ENCODE data around the gene SSMEM1.
"Not testable (repeated sequence)": the region's sequence is repeated elsewhere in the genome, so short reads cannot be mapped to it uniquely, and the experiment has no call there.

The SSMEM1 gene

DNA sequence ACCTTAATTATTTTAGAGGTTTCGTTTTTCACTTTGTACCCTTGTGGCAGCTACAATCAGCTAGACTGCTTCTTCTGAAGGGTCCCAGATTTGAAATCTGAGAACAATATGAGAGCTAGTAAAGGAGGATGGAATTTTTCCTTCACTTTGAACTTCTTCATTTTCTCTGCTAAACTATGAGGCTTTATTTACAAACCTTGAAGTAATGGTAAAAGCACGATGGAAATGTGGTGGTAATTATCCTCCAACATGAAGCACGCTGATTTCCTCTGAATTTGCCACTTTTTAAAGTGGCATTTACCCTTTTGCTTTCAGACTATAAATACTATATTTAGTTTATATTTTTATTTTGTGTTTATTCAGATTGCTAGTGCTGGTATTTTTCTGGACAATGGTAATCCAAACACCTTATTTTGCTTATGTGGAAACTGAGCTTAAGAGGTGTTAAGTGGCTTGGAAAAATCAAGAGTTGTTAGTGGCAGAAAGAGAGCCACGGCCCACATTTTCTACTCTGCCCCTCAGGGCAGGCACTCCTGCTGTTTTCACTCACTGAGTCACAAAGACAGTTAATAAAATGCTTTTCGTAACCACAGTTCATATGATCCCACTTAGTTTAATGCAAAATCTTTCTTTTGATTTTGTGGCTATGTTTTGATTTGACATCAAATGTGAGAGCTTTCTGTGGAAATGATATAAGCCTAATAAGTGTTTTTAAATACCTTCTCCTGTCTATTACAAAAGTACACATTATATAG, 2.7 kb downstream of the SSMEM1 start:
- FAIRE-seq: no peak
- no peak for DNase-seq (ENCODE audit: insufficient read length, low spot score)

DNA sequence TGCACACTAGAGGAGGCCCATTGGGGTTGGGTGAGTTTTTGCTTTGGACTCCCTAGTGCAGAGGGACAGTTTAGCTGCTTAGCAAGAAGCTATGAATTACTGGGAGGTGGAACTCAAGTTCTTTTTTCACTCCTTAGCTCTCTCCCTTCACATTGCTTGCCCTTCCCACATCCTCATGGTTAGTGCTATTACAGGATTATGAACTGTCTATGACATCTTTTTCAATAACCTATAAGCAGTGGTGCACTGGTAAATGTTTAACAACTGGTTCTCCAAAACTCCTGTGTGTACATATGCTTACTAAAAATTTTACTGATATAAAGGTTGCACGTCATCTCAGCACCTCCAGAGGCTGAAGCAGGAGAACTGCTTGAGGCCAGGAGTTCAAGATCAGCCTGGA, 6.2 kb downstream of the SSMEM1 start:
- DNase-seq (ENCODE audit: insufficient read length, low spot score) (no peak), FAIRE-seq (no peak)

DNA sequence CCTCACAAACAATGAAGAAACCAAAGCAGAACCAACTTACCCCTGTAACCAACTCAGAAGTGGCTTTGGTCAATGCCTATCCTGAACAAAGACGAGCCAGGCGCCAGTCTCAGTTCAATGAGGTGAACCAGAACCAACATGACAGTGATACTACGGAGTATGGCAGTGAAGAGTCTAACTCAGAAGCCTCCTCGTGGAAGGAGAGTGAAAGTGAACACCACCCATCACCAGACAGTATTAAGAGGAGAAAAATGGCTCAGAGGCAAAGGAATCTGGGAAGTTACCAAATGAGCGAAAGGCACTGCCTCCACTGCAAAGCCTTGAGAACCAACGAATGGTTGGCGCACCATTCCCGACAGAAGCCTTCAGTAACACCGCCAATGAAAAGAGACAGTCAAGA, 8.4 kb downstream of the SSMEM1 start:
- FAIRE-seq (no peak), DNase-seq (ENCODE audit: insufficient read length, low spot score) (no peak)

DNA sequence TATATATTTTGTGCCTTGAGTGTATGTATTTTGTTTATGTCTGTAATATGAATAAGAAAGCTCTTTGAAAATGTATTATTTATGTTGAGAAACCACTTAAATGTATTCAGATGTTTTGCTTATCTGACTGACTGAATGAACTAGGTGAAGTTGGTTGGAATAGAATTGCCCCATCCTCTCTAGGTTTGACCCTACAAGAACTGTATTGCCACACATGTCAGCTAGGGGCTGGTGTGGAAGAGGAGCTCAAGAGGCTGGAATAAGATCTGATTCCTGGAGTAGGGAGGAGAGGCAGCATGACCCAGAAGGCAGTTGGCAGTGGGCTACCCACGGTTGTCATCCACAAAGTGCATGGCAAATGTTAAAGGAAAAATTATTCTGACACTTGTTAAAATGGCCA, 9.1 kb downstream of the SSMEM1 start:
- FAIRE-seq (no peak), DNase-seq (ENCODE audit: insufficient read length, low spot score) (no peak)

DNA sequence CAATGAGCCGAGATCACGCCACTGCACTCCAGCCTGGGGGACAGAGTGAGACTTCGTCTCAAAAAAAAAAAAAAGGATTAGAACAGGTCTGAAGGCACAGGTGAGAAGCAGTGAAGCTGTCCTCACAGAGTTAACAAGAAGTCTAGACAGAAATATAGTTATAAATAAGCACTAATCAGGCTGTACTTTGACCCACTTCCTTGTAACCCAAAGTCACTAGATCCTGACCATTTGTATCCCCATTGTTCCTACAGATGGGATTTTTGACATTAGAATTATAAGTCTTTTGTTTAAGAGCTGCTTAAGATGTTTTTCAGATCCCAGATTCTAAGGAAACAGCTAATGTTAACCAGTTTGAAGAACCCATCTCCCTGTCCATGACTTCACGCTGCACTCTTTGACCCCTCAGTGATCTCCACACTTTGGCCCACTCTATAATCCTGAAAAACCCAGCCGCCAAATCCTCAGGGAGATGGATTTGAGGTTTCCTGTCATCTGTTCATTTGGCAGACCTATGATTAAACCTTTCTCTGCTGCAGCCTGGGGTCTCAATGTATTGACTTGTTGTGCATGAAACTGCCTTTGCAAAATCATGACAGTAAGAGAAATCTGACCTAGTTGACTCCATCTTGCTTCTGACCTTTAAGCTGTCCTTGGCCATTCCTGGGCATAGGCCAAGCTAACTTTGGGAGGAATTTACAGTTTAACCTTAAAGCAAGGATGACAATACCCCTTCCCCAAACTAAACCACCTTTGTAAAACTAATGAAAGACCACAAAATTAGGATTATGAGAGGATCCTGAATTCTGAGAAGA, 11.4 kb downstream of the SSMEM1 start:
- FAIRE-seq (no peak), DNase-seq (ENCODE audit: insufficient read length, low spot score) (no peak)

DNA sequence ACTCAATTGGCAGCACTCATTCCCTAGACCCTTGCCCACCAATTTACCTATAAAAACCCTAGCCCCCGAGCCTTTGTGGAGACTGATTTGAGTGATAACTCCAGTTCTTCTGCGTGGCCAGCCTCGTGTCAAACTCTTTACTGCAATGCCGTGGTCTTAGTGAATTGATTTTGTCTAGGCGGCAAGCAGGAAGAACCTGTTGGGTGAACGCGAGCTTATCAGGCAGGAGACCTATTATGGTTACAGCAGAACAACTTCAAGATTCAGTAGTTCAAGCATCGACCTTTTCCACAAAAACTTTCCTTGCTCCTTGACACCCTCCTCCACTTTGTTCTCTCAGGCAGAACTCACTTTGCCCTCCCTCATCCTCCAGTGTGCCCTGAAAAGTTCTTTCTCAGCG, 12.2 kb downstream of the SSMEM1 start:
- FAIRE-seq (no peak), DNase-seq (ENCODE audit: insufficient read length, low spot score) (no peak)

DNA sequence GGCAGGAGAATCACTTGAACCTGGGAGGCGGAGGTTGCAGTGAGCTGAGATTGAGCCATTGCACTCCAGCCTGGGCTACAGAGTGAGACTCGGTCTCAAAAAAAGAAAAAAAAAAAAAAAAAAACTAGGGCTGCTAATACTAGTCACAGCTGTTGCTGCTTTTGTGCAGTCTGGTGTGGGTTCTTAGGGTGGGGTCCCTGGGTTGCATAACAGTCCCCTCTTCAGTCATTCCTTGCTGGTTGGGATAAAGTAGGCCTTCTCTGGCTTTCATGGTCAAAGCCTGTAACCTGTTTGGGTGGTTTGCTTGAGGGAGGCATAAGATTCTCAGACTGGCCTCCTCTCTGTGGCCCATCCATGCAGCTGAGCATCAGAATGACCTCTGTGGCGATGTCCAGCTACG, 14.1 kb downstream of the SSMEM1 start:
- DNase-seq (ENCODE audit: insufficient read length, low spot score) (no peak), FAIRE-seq (no peak)

DNA sequence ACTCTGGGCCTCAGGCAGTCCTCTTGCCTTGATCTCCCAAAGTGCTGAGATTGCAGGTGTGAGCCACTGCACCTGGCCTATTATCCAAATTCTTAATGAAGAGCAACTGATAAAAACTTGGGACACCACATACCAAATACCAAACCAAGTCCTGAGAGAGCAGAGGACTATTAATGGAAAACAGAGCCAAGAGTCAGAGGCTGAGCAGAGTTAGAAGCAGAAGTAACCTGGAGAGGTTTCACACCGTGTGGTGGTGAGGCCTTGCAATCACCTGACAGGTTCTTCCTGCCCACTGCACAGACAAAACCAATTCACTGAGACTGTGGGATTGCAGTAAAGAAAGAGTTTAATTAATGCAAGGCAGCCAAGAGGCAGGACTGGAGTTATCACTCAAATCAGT, 16.0 kb downstream of the SSMEM1 start:
- no peak for DNase-seq (ENCODE audit: insufficient read length, low spot score)
- FAIRE-seq: no peak

DNA sequence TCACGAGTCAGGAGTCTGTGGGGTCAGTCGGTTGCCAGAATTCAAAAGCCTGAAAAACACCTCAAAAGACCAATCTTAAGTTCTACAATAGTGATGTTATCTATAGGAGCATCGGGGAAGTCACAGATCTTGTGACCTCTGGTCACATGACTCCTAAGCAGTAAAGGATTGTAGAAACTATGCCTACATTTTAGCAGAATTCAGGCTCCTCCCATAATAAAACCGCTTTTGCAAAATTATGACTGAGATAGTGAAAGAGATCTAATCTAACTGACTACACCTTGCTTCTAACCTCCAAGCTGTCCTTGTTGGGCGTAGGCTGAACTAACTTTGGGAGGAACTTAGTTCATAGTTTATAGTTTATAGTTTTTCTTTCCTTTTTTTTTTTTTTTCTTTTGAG, 16.6 kb downstream of the SSMEM1 start:
- FAIRE-seq (no peak), DNase-seq (ENCODE audit: insufficient read length, low spot score) (no peak)

DNA sequence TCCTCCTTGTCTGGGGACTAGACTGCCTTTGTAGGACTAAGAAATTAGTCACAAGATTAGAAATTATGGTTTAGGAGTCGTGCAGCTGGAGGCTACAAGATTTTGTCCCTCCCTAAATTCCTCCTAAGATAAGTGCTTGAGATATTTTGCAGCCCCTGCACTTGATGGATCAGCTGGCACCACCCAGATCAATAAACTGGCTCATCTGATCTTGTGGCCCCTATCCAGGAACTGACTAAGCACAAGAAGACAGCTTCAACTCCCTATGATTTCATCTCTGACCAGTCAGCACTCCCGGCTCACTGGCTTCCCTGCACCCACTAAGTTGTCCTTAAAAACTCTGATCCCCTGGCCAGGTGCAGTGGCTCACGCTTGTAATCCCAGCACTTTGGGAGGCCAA, 17.3 kb downstream of the SSMEM1 start:
- not testable (repeated sequence) for FAIRE-seq; DNase-seq (ENCODE audit: insufficient read length, low spot score)

DNA sequence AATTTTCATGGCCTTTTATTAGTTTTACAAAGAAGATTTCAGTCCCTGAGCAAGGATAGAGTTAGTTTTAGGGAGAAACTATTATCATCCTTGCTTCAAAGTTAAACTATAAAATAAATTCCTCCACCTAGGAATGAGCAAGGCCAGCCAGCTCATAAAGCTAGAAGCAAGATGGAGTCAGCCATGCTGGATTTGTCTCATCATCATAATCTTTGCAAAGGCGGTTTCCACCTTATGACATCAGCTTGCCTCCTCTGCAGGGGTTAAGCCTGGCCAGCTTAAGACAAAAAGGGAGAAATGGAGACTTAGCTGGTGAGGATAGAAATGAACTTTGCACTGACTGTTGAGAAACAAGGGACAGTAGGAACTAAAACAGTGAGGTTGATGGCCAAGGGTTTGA, 18.7 kb downstream of the SSMEM1 start:
- DNase-seq (ENCODE audit: insufficient read length, low spot score) (no peak), FAIRE-seq (no peak)

DNA sequence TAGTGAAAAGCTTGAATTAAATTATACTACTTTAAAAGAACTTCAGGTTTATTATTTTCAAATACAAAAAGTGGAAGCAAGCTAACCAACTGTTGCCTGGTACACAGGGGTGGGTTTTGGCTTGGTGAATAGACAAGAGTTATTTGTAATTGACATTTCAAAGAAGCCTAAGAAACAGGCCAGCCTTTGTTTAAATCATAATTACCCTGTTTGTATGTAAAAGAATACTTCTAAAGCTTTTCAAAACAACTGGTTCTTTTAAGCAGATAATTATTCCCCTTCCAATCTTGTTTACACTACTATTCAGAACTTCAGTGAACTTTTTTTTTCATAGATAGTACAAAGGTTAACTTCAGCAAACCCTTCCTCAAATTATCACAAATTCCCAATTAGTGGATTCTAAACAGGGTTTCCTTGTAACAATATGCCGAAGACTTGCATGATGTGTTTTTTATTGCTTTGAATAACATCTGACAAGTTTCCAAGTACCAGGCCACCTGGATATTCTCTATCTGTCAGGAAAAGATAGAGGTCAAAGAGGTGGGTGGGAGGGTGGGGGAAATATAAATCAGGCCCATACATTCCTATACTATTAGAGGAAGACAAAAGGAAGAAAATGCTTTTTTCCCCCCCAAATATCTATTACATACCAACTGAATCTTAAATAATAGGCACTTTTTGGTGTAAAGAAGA, 20.4 kb downstream of the SSMEM1 start:
- DNase-seq (ENCODE audit: insufficient read length, low spot score): no peak
- no peak for FAIRE-seq

DNA sequence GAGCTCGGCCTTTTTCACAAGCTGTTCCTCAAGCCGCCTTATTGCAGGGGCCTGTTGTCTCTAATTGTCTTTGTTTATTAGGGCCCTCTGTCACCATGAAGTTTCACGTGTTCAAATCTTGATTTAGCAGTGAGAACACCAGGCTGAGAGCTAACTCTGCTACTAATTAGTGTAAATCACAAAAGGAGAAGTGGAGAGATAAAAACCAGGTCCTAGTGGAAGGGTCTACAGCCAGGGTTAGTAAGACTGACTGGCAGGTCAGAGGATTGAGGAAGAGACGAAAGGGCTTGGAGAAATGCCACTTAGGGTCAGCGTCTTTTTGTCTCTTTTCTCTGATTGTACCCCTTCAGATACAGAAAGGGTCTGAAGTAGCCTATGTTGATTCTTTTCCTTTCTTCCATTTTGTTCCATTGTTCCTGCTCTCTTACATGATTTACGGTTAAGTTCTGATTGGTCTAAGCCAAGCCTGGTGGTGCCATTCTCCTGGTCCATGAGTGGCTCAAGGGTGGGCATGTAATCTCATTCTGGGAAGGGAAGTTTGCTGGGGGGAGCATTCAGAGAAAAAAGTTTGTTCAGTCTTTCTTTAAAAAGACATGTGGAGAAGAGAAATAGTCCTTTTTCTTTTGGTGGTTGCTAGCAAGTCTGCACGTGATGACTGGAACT, 21.3 kb downstream of the SSMEM1 start:
- no peak for DNase-seq (ENCODE audit: insufficient read length, low spot score)
- no peak for FAIRE-seq

DNA sequence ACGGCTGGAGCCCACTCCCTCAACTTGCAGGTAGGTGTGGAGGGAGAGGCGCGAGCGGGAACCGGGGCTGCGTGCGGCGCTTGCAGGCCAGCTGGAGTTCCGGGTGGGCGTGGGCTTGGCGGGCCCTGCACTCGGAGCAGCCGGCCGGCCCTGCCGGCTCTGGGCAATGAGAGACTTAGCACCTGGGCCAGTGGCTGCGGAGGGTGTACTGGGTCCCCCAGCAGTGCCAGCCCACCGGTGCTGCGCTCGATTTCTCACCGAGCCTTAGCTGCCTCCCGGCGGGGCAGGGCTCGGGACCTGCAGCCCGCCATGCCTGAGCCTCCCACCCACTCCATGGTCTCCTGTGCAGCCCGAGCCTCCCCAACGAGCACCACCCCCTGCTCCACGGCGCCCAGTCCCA, 22.3 kb downstream of the SSMEM1 start:
- DNase-seq (ENCODE audit: insufficient read length, low spot score); FAIRE-seq: not testable (repeated sequence)

DNA sequence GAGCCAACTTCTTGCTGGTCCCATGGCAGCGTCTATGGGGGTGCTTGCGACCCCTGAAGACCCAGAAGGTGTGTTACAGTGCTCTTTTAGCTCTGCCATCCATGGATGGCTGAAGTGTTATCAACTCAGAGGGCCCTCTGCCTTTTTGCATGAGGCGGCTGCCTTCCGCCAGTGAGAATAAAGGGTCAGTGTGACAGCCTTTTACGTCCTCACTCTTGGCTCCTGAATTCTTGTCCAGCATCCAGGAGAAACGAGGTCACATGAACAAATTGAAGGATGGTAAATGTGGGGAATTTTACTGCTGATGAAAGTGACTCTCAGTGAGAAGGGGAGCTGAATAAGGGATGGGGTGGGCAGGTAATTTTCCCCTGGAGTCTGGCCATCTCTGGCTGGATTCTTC, 24.1 kb downstream of the SSMEM1 start:
- DNase-seq (ENCODE audit: insufficient read length, low spot score): no peak
- no peak for FAIRE-seq

DNA sequence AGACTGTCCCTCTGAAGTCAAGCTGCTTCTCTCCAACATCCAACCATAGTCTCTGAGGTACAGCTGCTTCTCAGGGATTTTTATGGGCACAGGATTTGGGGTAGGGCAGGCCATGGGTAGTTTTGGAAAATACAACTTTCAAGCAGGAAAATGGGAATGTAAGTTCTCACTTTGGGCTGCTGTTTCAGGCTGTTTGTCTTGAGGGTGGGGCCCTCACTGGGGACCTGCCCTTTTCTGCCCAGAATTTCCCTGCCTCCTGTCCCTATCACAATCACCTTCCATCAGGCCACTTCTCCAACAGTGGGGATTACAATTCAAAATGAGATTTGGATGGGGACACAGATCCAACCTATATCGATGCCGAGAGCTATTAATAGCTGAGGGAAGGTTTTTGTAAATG, 24.5 kb downstream of the SSMEM1 start:
- FAIRE-seq (no peak), DNase-seq (ENCODE audit: insufficient read length, low spot score) (no peak)

DNA sequence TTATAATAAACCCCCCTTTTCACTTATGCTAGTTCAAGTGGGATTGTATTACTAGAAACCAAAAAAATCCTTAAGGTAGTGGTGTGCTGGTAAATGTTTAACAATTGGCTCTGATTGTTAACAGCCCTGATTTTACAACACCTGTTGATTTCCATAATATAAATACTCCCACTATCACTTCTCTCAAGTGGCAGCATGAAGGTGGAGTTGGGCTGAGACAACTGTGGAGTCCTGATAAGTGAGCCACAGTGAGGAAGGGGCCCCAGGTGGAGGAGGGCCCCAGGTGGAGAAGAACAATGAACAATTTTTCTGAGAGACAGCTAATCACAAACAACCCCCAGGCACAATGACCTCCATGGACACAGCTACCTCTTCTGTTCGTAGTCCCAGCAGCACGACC, 26.4 kb downstream of the SSMEM1 start:
- FAIRE-seq (no peak), DNase-seq (ENCODE audit: insufficient read length, low spot score) (no peak)

DNA sequence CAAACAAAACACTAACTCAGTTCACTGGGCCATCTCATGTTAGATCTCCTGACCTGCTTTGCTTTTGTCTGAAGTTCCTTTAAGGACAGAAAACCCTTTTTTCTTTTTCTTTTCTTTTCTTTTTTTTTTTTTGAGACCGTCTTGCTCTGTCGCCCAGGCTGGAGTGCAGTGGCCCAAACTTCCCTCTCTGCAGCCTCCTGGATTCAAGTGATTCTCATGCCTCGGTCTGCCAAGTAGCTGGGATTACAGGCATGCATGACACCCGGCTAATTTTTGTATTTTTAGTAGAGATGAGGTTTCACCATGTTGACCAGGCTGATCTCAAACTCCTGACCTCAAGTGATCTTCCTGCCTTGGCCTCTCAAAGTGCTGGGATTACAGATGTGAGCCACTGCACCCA, 28.7 kb downstream of the SSMEM1 start:
- not testable (repeated sequence) for DNase-seq (ENCODE audit: insufficient read length, low spot score); FAIRE-seq

DNA sequence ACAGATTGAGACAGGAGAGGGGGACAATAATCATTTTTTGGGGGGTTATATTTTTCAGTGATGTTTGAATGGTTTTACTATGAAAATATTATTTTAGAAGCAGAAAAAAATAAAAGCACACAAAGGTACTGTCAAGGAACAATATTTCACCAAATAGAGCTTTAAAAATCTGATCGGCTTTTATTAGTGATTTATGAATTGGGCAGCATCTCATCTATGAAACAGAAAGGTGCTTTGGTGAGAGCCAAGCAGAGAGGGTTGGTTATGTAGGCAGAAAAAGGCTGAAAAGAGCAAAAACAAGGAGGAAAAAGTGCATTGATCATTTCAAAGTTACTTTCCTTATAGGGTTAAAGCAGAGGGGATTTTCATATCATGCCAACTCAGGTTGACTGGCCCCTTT, 32.6 kb downstream of the SSMEM1 start:
- DNase-seq (ENCODE audit: insufficient read length, low spot score) (no peak), FAIRE-seq (no peak)

DNA sequence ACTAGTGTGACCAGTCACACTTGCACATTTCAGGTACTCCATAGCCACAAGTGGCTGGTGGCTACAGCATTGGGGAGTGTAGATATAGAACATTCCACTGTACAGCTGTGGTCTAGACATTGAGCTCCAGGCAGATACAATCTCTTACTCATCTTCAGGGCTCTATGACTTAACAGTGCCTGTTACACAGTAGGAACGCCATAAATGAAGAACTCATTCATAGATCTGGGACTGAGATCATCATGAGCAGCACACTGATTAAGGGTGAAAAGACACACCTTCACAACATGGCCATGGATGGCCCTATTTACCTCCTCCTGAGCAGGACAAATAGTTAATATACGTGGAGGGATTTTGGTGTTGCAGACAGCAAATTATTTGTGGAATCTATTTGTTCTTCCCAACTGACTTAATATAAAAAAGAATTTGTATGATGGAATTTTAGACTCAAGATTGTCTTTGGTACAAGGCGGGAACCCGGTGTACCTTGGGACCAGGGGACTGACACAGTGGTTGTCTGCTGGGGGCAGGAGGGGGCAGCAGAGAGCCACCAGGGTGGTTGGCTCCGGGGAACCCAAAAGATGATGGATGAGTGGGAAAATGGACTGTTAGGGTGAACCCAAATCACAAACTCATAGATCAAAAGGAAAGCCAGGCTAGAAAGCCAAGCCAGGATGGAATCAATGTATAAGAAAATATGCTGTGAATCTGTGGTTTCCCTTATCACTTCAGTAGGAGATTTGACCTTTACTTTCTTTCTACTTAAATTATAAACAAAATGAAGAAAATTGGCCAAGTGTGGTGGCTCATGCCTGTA, 34.7 kb downstream of the SSMEM1 start:
- DNase-seq (ENCODE audit: insufficient read length, low spot score): peak; percentile 39
- FAIRE-seq: peak; percentile 88
